CD4-positive, alpha-beta T cell treated with Interleukin-21 for 1 hour (primary cell): ENCODE results near the gene MACROD2.

Experiments
- DNase-seq: peaks from one replicate; pipeline ENCODE4 v3.0.0-alpha.2; 2020

Gene MACROD2

DNA sequence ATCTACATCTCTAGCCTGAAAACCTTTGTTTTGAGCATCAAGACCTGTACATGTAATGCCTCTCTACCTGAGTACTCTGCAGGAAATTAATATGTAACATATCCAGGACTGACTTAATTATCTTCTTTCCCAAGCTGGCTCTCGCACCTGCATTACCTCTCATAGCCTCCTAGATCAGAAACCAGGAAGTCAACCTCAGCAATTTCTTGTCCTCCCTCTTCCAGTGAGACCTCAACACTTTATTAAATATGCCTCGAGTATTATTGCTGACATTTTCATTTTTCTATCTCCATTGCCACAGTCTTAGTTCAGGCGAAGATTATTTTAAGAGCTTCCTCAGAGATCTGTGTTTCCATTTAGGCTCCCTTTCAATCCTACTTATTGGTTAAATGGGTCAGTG lies 69.0 kb downstream of the MACROD2 start:
- no peak for DNase-seq

DNA sequence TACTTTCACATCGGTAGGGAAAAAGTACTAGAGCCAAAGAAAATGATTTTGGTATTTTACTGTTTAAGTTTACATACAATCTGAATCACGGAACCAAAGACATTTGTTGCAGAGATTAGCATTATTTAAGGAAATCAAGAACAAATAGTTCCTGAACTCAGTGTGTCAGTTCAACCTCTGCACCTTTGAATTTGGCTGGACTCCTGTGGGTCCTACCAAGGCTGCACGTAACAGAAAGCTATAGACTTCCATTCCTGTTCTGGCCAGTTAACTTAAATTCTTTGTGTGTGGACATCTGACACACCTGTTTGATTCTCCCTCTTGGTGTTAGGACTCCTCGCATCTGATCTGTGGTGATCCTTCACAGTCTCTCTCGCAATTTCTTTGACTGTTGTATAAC lies 69.6 kb downstream of the MACROD2 start:
- DNase-seq, result no peak

DNA sequence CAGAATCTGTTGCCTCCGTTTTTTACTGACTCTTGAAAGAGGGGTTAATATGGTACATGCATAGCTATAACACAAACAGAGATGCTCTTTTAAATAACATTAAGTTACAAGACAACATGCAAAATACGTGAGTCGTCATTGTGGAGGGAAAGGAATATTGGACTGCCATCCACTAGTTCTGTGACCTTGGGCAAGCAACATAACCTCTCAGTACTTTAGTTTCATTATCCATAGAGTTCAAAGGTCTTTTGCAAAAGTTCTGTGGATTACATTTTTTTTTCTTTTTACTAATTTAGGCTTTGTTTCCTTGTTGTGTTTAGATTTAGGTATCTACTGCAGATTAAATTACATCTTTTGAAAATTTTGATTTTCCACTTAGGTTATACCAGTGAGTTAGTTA lies 70.5 kb downstream of the MACROD2 start:
- no peak for DNase-seq

DNA sequence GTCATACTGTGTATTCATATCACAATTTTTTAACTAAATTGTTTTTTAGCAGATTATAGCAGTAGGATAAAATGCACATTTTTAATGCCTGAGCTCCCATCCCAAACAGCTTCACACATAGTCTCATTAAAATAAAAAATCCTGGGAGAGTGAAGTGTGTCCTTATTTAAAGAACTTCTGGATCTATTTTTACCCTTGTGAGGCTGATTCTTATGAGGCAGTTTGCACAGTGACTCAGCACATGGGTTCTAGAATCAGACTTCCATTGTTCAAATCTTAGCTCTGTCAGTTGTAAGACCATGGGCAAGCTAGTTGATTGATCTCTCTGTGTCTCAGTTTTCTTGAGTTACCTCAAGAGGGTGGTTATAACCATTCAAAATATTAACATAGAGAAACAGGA lies 72.3 kb downstream of the MACROD2 start:
- DNase-seq, result no peak

DNA sequence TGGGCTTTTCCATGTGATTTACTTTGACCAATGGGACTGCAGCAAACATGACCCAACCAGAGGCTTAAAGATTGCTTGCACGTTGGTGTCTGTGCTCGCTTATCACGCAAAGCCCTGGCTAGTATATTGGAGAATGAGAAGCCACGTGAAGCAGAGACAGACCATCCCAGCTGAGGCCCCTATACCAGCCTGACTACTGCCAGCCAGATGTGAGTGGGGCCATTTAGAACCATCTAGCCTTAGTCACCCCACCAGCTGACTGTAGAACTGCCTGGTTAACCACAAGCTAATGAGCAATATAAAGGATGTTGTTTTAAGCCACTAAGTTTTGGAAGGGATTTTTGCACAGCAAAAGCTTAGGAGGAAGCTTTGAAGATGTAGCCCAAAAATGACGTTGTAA lies 74.5 kb downstream of the MACROD2 start:
- no peak for DNase-seq

DNA sequence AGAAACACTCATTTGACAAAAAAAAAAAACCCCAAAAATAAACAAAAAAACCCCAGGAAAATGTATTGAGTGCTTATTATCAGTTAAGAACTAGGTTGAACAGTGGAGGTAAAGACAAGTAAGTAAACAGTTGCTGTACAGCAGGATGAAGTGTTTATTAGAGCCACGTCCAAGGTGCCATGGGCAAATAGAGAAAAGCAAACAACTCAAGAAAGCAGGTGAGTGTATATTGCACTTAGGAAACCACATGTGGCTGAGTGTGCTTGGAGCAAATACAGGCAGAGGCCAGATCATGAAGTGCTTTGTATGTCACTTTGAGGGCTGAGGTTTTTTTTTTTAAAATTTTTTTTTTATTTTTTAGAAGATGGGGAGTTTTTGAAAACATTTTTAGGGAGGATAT lies 98.3 kb downstream of the MACROD2 start:
- no peak for DNase-seq

DNA sequence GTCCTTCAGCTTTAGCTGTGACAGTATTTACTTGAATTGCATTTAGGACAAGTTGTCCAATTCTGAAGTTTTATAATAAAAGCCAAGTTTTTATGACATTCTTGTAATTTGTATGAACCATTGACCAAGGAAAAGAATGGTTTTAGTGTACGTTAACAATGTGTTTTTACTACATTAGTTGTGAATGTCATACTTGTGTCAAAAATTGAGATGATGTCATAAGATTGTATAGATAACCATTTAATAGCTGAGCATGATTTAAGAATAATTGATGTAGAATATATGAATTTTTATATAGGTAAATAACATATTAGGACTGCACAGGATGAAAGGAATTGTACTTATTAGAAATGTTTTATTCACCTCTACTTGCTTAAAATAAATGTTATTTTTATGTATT lies 102.9 kb downstream of the MACROD2 start:
- no peak for DNase-seq

DNA sequence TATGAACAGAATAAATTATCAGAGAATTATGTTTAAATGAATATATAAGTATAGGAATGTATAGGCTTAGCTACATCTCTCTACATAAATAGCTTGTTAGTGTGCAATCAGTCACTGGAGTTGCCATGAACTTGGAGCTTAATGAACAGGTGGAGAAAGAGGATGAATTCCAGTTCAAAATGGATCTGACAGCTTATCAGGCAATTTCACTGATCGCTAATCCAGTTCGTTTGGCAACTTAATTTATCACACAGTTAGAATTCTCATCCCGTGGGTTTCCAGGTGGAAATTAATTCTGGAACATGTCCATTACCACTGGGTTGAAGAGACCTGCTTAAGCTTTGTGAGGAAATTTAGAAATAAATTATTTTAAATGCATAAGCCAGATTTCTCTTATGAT lies 118.1 kb downstream of the MACROD2 start:
- DNase-seq, result no peak

DNA sequence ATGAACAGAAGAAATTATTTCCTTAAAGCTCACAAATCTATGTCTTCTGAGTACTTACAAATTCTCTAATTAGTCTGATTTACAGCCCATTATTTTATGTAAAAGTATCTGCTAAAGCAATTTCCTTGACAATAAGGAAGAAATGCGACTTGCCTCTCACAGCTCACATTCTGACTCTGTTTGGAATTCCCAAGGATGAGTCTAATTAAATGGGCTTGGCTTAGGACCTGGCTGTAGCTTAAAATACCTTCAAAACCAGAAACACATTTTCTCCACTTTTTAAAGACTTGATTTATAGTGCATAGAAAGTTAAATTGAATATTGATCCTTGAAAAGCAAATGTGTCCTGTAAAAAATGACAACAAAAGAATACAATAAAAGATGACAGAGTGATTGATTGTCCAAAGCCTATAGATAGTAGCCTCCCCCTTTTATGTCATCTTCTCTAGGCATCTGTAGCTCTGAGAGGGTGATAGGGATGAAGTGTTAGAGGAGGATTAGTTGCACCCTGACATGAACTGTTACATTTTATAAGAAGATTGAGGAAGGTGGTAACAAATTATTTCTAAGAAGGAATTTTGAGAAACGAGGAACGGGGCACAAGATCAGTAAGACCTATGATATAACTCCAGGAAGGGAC lies 118.9 kb downstream of the MACROD2 start:
- DNase-seq, result no peak

DNA sequence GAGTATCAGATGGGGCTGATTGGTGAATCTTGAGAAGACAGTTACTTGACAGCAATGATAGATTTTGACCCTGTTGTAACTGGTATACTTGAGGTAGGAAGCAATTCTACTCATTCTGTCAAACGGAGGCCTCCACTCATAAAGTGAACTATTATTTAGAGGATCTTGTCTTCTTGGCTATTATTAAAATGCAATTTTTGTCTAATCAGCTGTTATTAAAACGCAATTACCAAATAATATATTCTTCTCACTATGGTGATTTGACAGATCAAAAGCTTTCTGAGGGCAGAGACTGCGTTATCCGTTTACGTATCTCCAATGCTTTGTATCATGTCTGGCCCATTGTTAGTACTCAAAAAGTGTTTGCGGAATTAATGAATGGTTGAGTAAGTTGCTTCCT lies 120.7 kb downstream of the MACROD2 start:
- DNase-seq, result no peak

DNA sequence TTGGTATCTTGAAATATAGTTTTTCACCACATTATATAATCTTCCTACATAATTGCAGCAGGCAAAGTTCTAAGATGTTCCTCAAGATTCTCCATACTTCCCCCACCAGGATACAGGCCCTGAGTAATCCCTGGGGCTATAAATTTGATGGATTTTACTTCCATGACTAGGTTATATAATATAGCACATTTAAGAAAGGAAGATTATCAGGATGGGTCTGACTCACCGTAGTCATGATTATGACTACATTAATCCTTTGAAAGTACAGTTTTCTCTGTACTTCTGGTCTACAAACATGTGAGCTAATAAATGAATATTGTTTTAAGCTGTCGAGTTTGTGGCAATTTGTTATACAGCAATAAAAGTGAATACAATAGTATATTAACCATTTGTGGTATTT lies 122.5 kb downstream of the MACROD2 start:
- DNase-seq, result no peak

DNA sequence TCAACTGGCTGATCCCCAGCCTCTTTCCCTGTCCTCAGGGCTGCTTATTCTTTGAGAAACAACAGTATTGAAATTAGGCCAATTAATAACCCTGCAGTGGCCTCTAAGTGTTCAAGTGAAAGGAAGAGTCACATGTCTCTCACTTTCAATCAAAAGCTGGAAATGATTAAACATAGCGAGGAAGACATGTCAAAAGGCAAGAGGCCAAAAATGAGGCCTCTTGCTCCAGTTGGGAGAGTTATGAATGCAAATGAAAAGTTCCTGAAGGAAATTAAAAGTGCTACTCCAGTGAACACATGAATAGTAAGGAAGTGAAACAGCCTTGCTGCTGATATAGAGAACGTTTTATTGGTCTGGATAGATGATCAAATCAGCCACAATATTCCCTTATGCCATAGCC lies 131.5 kb downstream of the MACROD2 start:
- DNase-seq, result no peak

DNA sequence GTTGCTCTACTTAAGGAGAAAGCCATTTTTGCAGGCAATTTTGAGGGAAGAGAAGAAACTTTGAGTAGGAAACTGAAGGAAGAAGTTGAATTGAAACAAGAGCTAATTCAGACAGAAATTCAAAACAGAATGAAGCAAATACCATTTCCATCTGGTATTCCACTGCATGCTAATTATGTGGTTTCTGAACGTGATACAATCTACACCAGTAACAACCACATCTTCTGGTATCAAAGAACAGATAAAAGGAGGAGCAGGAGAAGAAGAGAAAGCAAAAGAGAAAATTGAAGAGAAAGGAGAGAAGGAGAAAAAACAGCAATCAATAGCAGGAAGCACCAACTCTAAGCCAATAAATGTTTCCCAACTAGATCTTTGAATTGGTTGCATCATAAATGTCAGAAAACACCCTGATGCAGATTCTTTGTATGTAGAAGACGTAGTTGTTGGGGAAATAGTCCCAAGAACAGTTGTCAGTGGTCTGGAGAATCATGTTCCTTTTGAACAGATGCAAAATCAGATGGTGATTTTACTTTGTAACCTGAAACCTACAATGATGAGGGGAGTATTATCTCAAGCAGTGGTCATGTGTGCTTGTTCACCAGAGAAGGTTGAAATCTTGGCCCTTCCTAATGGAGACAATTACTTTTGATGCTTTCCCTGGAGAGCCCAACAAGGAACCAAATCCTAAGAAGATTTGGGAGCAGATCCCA lies 132.4 kb downstream of the MACROD2 start:
- no peak for DNase-seq

DNA sequence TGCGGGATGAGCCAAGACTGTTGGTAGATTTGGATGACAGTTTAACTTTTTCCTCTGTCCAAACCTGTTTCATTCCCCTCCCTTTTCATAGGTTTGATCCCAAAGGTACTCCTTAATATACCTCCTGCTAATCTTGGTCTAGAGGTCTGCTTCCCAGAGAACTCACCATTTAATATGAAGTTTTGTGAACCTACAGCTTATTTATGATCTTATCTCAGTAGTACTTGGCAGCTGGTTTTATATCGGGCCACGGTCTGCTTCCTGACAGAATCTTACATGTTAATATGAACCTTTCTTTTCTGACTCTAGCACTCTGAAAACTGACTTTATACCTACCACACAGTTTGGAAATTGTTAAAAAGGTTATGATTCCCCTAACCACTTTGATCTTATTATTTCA lies 138.7 kb downstream of the MACROD2 start:
- DNase-seq, result no peak

DNA sequence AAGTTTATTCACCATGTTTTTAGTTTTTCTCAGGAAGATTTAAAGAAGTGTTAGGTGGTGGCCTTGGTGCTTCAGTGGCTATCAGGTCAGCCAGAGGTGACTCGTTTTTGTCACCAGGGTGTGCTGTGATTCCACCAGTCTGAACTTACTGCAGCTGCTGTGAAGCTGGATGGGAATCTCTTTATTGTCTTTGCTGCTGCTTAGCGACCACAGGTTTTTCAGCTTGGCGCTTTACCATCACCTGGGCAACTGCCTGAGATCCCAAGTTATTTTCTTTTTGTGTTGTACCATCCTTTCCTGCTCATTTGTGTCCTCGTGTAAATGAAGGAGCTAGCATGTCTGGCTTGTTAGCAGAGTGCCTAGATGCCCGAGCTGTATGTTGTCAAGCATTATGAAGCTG lies 146.9 kb downstream of the MACROD2 start:
- DNase-seq, result no peak

DNA sequence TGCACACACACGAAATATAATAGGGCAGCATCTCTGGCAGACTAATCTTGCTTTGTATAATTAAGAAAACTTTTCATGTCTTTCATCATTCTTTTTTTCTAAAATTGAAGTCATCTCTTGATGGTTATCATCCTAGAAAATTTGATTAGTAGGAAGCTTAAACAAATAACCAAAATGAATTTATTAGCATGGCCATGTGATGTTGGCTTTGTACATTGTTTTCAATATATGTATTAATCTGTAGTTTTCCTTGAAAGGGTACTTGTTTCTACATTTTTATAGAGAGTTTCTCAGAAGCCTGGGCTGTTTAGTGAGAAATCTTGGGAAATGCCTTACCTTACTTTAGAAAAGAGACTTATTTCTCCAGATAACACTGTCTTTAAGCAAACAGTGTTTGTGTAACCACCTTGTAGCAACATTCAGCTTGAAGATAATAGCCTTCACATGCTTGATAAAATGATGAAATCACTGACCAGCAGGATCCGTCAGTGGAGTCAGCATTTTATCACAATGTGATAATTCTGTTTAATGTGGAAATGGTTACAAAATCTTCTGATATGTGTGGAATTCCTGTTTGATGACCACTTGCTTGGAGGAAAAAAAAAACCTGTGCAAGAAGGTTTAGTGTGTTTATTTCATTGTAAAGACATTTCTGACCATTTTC lies 147.8 kb downstream of the MACROD2 start:
- no peak for DNase-seq

DNA sequence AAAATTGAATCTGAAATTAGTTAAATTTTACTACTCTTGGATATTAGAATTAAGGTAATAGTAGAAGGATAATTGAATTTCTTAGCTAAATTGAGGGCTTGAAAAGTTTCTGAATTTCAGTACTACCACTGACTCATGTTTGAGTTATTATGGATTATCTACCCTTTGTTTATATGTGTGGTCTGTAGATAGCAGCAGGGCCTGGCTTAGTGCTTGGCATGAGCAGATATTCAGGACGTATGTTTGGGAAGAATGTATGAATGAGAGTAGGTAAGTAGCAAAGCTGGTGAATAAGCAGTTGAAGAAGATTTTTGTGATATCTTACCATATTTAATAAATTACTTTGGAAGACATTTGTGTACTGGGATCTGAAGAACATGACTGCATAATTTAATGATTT lies 152.7 kb downstream of the MACROD2 start:
- no peak for DNase-seq

DNA sequence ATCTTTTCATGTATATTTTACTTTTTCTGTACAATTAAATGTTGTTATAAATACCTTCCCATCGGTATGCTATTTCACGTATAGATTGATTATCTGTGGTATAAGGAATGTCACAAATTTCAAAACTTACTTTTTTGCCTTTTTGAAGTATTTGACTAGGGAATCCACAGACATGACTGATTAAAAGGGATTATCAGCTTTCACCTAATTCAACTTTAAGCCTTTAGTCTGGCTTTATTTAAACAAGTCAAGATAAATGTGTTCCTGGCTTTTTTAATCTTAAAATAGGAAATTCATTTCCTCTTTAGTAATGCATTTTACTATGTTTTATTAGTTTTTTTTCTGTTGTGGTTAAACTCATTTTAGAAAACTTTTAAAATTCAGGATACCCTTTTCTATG lies 160.0 kb downstream of the MACROD2 start:
- DNase-seq, result no peak

DNA sequence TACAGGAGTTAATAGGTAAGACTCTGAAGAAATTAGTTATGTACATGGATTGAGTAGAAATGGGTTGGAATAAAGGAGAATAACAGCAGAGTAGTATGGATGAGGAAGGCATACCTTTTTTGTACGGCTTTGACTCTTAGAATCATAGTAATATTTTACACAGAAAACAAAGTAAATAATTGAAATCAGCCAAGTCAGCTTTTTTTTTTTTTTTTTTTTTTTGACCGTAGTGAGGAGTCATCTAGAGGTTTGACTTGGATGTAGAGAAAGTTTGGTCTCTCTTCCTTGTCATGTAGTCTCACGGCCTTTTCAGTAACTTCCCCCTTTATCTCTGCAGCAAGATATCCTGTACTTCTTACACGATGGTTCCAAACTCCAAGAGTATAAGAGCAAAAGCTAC lies 183.2 kb downstream of the MACROD2 start:
- no peak for DNase-seq

DNA sequence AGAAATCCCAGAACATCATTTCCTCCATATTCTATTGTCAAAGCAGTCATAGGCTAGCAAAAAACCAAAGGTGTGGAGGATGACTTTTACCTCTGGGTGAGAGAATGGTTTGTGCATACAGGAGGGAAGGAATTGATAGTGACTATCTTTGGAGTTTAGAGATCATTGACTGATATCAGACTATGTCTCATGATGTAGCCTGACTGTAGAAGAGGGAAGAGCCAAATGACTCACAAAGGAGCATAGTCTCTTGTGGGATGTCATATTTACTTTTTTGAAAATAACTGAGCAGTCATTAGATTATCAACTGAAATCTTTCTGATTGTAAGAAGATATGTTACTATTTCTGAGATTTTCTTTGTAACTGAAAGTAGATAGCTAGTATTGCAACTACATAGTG lies 183.6 kb downstream of the MACROD2 start:
- no peak for DNase-seq

DNA sequence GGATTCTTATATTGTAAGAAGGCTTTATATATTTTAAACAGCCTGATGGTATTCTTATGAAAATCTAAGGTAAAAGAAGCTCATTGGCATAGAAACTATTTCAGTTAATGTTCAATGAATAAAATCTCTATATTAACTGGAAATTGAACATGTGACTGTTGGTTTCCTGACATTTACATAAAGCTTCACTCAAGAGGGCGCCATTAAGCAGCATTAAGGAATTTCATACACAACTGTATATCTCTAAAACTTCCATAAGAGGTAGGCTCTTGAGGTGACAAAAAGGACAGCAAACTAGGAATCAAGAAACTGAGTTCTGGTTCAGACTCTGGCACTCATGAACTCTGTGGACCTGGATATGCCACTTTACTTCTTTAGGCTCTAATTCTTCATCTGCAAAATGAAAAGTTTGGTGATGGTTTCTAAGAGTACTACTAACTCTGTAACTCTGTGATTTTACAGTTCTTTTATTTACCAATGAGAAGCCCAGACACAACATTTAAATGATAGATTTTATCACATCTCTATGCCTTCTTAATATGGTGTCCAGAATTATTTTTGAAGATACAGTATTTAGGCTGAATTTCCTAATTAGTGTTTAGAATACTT lies 194.6 kb downstream of the MACROD2 start:
- no peak for DNase-seq

DNA sequence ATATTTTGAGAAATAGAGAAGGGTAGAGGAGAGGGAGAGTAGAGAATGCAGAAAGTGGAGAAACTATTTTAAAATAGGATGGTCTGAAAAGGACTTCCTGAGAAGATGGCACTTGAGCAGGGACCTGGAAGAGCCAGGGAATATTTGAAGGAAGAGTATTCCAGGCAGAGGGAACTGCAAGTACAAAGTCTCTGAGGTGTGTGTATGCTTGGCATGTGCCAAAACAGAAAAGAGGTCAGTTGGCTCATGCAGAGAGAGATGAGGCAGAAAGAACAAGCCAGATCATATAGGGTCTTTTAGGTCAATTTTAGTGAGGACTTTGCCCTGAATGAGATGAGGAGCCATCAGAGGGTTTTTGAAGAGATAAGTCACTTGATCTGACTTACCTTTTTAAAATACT lies 196.2 kb downstream of the MACROD2 start:
- no peak for DNase-seq

DNA sequence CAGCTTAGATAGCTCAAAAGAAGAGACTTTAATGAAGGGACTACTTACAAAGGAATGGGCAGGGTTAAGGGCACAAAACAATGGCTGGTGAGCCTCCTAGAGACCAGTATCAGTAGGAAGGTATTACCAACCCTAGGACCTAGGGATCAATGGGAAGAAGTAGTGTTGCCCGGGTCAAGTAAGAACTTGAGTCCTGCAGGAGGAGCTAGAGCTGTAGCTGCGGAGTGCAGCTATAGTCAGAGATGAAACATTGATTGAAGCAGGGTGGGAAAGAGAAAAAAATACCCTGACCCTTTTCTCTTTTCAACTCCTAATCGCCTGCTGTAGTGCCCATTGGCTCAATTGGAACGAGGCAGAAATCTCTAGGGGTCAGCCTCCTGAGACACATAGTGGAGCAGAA lies 198.1 kb downstream of the MACROD2 start:
- no peak for DNase-seq

DNA sequence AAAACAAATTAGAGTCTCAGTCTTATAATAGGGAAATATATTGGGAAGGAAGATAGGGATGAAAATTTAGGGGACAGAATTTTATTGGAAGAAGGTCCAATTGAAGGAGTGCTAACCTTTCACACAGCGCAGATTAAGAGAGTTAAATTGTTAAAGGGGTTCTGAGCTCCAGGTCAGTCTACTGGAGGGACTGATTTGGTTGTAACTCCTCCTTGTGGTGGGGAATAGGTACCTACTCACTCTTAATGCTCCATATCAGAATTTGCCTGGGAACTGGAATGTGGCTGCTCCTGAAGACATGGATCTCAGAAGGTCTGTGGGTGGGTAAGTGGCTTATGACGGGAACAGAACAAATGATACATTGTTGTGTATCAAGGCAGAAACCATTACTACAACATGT lies 198.6 kb downstream of the MACROD2 start:
- DNase-seq, result no peak
